Endothelial cell of umbilical vein (primary cell): ENCODE results near the gene ADAM10. TPM values are rescaled to one million over a fixed set of nuclear protein-coding genes. Genes with fewer than 3 reads are reported as not detected.

Experiments
- BruUV-seq: library from RNA; stranded (reverse); fragments of 400-500 nt; replicated peaks from 2 replicates; lab custom pipeline; 2021; lab: Mats Ljungman, UMichigan
- CTCF ChIA-PET: fragments of 300-600, 350-600 bp; sonication (Branson Sonifier 250); formaldehyde crosslinking; loops from one replicate; lab custom pipeline; 2021; ENCODE audit warnings: antibody characterized with exemption, inconsistent platforms; lab: Charles Lee
- POLR2A ChIA-PET: fragments of 300-600, 350-600 bp; sonication (Branson Sonifier 250); formaldehyde crosslinking; loops from one replicate; lab custom pipeline; 2021; ENCODE audit warnings: antibody characterized with exemption, inconsistent platforms; lab: Charles Lee
- DNase-seq: peaks from one replicate; pipeline ENCODE4 v3.0.0-alpha.2; 2011; ENCODE audit warnings: low read depth, low spot score
- FAIRE-seq: peaks from 2 replicates; lab custom pipeline; 2011; peaks lifted over from hg19 to GRCh38; lab: Jason Lieb, UNC
- H2AFZ ChIP-seq: 2 replicates; pipeline ENCODE4 v1.6.0; 2012; ENCODE audit warnings: low read depth, low read length, control low read depth, inconsistent platforms
- H3K27ac ChIP-seq: 2 replicates; pipeline ENCODE4 v1.5.1; 2011; ENCODE audit warnings: low read depth, mild to moderate bottlenecking, control low read depth, low read length, moderate library complexity; ENCODE audit not compliant: insufficient read depth
- H3K27me3 ChIP-seq, 2 experiments: 2 replicates each; pipeline versions ENCODE4 v1.6.0 to v1.6.1; 2011; ENCODE audit warnings: low read length in 2 of 2, mixed read lengths in 1 of 2; ENCODE audit not compliant: control insufficient read depth in 2 of 2, insufficient read depth in 2 of 2
- H3K36me3 ChIP-seq, 2 experiments: 2 replicates in 1 of 2; 3 replicates in 1 of 2; pipeline ENCODE4 v1.5.1; 2011; ENCODE audit warnings: low read length in 2 of 2, mild to moderate bottlenecking in 1 of 2, moderate library complexity in 1 of 2; ENCODE audit not compliant: control insufficient read depth in 2 of 2, insufficient read depth in 2 of 2; ENCODE audit errors: extremely low read depth in 1 of 2
- H3K4me1 ChIP-seq: 3 replicates; pipeline ENCODE4 v1.5.1; 2011; ENCODE audit warnings: mild to moderate bottlenecking, low read length; ENCODE audit not compliant: control insufficient read depth, insufficient read depth; ENCODE audit errors: extremely low read depth
- H3K4me2 ChIP-seq: 2 replicates; pipeline ENCODE4 v1.6.1; 2011; ENCODE audit warnings: low read length, control low read depth, mixed read lengths; ENCODE audit not compliant: insufficient read depth
- H3K4me3 ChIP-seq, 3 experiments: fragments of 200-600 bp in 1 of 3; sonication (generic), shearing (Covaris generic) in 1 of 3; replicated peaks in 1 of 3; 2 replicates each; pipeline ENCODE4 v1.5.1; 2011 to 2016; ENCODE audit warnings: control low read depth in 3 of 3, low read length in 3 of 3, mild to moderate bottlenecking in 2 of 3, inconsistent platforms in 1 of 3, low read depth in 1 of 3, moderate library complexity in 1 of 3; ENCODE audit not compliant: insufficient read depth in 1 of 3
- H3K79me2 ChIP-seq: 2 replicates; pipeline ENCODE4 v1.6.0; 2012; ENCODE audit warnings: low read length, inconsistent platforms; ENCODE audit not compliant: control insufficient read depth, insufficient read depth
- H3K9ac ChIP-seq: replicated peaks from 2 replicates; pipeline ENCODE3; 2011; ENCODE audit warnings: low read length, control low read depth; ENCODE audit not compliant: insufficient read depth; ENCODE audit errors: extremely low read depth
- H3K9me1 ChIP-seq: replicated peaks from 3 replicates; pipeline ENCODE4 v1.6.0; 2011; ENCODE audit warnings: mild to moderate bottlenecking, low read length; ENCODE audit not compliant: control insufficient read depth, insufficient read depth; ENCODE audit errors: extremely low read depth
- H3K9me3 ChIP-seq: replicated peaks from 2 replicates; pipeline ENCODE4 v1.5.1; 2012; ENCODE audit warnings: low read length, inconsistent platforms; ENCODE audit not compliant: control insufficient read depth, insufficient read depth
- H4K20me1 ChIP-seq: replicated peaks from 2 replicates; pipeline ENCODE3; 2011; ENCODE audit warnings: mild to moderate bottlenecking, low read length; ENCODE audit not compliant: control insufficient read depth, insufficient read depth; ENCODE audit errors: extremely low read depth
- CTCF ChIP-seq, 2 donors: IDR thresholded peaks; 1 replicate in 1 of 2; 2 replicates in 1 of 2; pipeline ENCODE4 v1.5.1; 2011; ENCODE audit warnings: low read length in 2 of 2, mild to moderate bottlenecking in 2 of 2, moderate library complexity in 2 of 2, control low read depth in 1 of 2, inconsistent platforms in 1 of 2, low read depth in 1 of 2; ENCODE audit not compliant: insufficient read depth in 1 of 2; ENCODE audit errors: extremely low read depth in 1 of 2
- EZH2 ChIP-seq: IDR thresholded peaks from 2 replicates; pipeline ENCODE4 v1.6.1; 2012; ENCODE audit warnings: borderline replicate concordance, low read depth, mild to moderate bottlenecking, moderate library complexity, low read length, inconsistent platforms; ENCODE audit not compliant: severe bottlenecking
- FOS ChIP-seq: IDR thresholded peaks from 2 replicates; pipeline ENCODE4 v1.6.1; 2011; ENCODE audit warnings: mild to moderate bottlenecking, low read length, moderate library complexity, borderline replicate concordance; ENCODE audit not compliant: insufficient read depth
- GATA2 ChIP-seq: IDR thresholded peaks from 2 replicates; pipeline ENCODE4 v1.7.0; 2011; ENCODE audit warnings: low read depth, mild to moderate bottlenecking, moderate library complexity, mixed read lengths, low read length; ENCODE audit not compliant: insufficient read length, insufficient read depth
- JUN ChIP-seq: IDR thresholded peaks from 2 replicates; pipeline ENCODE4 v1.6.1; 2011; ENCODE audit warnings: borderline replicate concordance, low read depth; ENCODE audit not compliant: insufficient read length, insufficient read depth
- MAX ChIP-seq: IDR thresholded peaks from 2 replicates; pipeline ENCODE4 v1.6.1; 2011; ENCODE audit not compliant: insufficient read depth, insufficient read length
- MYC ChIP-seq: IDR thresholded peaks from one replicate; pipeline ENCODE4 v1.6.1; 2011; ENCODE audit warnings: mild to moderate bottlenecking, low read depth, low read length
- POLR2A ChIP-seq: IDR thresholded peaks from 2 replicates; pipeline ENCODE4 v1.6.1; 2012; ENCODE audit warnings: low read depth, mild to moderate bottlenecking, control low read depth, low read length
- POLR2AphosphoS5 ChIP-seq: IDR thresholded peaks from 2 replicates; pipeline ENCODE4 v1.6.1; 2012; ENCODE audit warnings: low read depth, mild to moderate bottlenecking, control low read depth, low read length, moderate library complexity; ENCODE audit not compliant: insufficient read depth
- dilution Hi-C: fragments of 300-500 bp; cut with MboI; formaldehyde crosslinking; loops from one replicate; pipeline ENCODE4 v1.15.0; 2019; ENCODE audit warnings: low sequenced_read_pairs; ENCODE audit not compliant: extremely low pct_ligation_motif_present
- intact Hi-C: fragments of 100-400 bp; cut with micrococcal nuclease; formaldehyde crosslinking; loops from one replicate; pipeline ENCODE4 v1.10.0; 2022
- polyA plus RNA-seq, 4 experiments: library from polyadenylated mRNA; depleted of rRNA in 3 of 4; stranded (reverse) in 3 of 4; unstranded in 1 of 4; fragments of >200 nt; gene quantifications; 2 replicates each; pipeline versions ENCODE4 v1.2.1 to v1.2.3, GENCODE V29; 2011 to 2012; ENCODE audit warnings: missing spikeins in 1 of 4
- total RNA-seq: library from RNA; stranded (reverse); gene quantifications from 2 replicates; pipeline ENCODE4 v1.2.3, GENCODE V29; 2021

The ADAM10 gene
- total and polyA plus RNA-seq, 2 donors (not counting 3 experiments of a cell fraction or from before 2014, with no cell fraction given): 91.3 to 203 TPM

- H3K4me1 ChIP-seq: peaks cover 13% of the 10 kb centered on the region
- no peak overlapping the region for H3K9ac ChIP-seq
- FAIRE-seq (no peak), DNase-seq (no peak)
- H3K4me2 ChIP-seq: no peak overlapping the region
- no peaks in the 10 kb centered on the region for H3K27me3 ChIP-seq
- ChIA-PET CTCF (no interaction called here), POLR2A (no interaction called here)
- H3K79me2 ChIP-seq: peaks cover 22% of the 10 kb centered on the region
- H2AFZ ChIP-seq: no peak overlapping the region
- intact Hi-C loops (loop anchor here (10.0 kb wide), 1 partner anchor 728 kb away; no protein-coding TSS in a partner anchor), dilution Hi-C loops (no loop called here)
- no peak overlapping the region for H3K27ac ChIP-seq
- no TSS peak for BruUV-seq
- no peak overlapping the region for H3K4me3 ChIP-seq
- no peaks in the 10 kb centered on the region for H3K9me1 ChIP-seq
- no peaks in the 10 kb centered on the region for H3K36me3 ChIP-seq
- H3K9me3 ChIP-seq: no peaks in the 10 kb centered on the region
- TF ChIP-seq POLR2AphosphoS5 (no peak), POLR2A (no peak), GATA2 (no peak), FOS (no peak), MYC (no peak), EZH2 (no peak), JUN (no peak), CTCF (IDR thresholded peaks at IDR 0.05; ENCODE audit: extremely low read depth in 1 of 2, insufficient read depth in 1 of 2, low read depth in 1 of 2, low read length in 2 of 2) (no peak), MAX (no peak)
- no peaks in the 10 kb centered on the region for H4K20me1 ChIP-seq
Measured at GRCh38 chr15:58777107-58777506, 27.6 kb upstream of the ADAM10 start.
